ENCODE results near the gene ANKK1. TPM values are rescaled to one million over a fixed set of nuclear protein-coding genes. Genes with fewer than 3 reads are reported as not detected.

The ANKK1 gene
- total RNA-seq, 1 donor from 2014 or later = 0.12 TPM

DNA sequence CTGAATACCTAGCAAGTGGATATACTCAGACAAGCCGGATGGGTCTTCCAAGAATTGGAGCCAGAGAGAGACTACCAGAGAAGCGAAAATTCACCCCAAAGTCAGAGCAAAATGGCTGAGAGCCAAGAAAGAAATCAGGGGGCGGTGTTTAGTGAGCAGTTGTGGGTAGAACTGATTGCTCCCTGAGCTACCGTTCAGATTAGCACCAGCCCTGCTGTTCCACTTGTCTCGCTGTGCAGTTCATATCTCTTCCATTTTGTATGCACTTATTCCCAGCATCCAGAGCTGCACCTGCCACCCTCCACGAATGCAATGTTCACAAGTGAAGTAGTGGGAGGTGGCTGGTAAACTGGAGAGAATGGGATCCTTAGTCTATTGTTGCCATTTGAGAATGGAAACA, 62.2 kb downstream of the ANKK1 start:
- no peak for DNase-seq (ENCODE audit: extremely low read depth, low read depth, low spot score)

Other genes starting within 250 kb of the ANKK1 start
- 4.4 and 6.4 TPM in 2 replicates for gene TTC12, start 73.2 kb upstream of the ANKK1 start, total RNA-seq
- not detected in 2 replicates for gene DRD2, start 87.6 kb downstream of the ANKK1 start, total RNA-seq

All from glomerular endothelial cell (primary cell).